GM18498 (cell line): ENCODE data around the gene CENPF.

Experiments
- ATAC-seq: cut with Tn5 transposase; IDR thresholded peaks from one replicate; pipeline ENCODE4 v1.9.1; 2021; ENCODE audit warnings: mild to moderate bottlenecking, moderate library complexity; ENCODE audit not compliant: unreplicated experiment

The CENPF gene

DNA sequence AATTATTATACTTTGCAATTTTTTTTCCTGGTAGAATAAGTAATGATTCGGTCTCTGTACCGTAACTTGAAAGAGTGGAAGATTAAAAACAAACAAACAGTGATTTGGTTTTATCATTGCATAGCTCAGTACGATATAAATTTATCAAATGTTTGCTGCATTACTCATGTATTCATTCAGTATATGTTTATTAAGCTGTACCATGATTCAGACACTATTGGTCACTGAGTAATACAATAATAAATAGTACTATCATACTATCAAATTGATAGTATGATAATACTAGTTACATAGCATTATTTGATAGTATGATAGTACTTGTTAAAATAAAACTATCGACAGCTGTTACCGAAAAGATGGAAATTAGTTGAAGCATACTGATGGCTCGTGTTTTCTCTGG, 12.1 kb downstream of the CENPF start:
- no peak for ATAC-seq

DNA sequence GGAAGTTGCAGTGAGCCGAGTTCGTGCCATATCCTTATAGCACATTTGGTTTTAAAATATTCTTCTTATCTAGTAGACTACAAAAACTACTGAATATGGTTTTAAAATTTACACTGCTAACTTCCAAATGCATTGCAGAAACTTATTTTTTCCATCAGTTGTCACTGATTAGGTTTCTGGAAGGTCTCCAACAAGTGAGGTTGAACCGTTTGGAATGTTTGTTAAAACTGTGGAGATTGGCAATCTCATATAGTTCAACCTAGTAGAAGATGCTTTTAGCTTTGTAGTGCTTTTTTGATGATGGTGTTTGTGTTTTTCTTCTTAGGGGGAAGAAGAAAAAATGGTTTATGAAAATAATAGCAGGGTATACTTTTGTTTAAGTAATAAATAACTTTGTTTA, 12.9 kb downstream of the CENPF start:
- ATAC-seq = no peak

DNA sequence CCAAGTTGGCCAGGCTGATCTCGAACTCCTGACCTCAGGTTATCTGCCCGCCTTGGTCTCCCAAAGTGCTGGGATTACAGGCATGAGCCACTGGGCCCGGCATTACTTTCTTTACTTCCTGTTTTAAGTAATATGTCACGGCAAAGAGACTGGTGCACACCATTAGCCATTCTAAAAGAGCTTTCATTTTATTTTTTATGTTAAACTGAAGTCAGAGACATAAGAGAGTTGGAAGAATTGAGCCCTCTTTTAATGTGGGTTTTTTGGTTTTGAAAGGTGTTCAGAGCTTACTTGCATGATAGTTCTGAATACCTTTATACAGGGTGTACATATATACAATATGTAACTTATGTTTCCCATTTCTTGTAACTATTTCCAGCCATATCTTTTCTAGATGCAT, 14.3 kb downstream of the CENPF start:
- no peak for ATAC-seq

DNA sequence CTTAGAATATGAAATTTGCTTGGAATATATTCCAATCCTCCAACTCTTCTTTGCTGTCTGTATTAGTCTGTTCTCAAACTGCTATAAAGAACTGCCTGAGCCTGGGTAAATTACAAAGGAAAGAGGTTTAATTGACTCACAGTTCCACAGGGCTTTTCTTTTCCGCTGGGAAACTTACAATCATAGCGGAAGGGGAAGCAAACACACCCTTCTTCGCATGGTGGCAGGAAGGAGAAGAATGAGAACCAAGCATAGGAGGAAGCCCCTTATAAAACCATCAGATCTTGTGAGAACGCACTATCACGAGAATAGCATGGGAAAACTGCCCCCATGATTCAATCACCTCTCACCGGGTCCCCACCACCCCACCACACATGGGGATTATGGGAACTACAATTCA, 14.8 kb downstream of the CENPF start:
- no peak for ATAC-seq

DNA sequence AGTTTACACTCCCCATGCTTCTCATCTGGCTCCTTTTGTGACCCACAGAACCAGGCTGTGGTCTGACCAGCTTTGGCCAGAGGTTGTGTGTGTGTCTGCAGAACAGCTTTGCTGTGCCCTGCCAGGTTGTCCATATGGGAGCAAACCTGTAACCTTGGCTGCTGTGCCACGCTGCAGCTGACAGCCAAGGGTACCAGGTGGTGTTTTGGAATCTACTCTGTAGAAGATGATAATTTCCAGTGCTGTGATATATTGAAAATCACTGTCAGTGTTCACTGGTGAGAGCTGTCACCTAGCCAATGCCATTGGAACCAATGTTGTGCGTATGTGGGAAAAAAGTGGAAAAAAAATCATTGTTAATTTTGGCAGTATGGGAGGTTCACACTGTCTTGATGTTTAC, 18.2 kb downstream of the CENPF start:
- no peak for ATAC-seq

DNA sequence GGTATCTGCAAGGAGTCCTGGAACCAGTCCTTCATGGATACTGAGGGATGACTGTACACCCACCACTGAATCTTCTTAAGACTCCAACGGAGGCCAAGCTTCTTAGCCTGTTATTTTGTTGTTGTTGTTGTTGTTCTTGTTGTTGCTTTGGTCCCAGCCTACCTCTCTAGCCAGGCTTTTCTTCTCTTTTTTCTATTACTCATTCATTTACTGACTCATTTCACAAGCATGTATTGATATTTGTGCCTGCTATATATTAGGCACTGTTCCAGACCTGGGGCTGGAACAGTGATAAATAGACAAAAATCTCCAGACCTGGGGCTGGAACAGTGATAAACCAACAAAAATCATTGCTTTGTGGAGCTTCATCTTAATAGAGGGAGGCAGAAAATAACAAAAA, 20.4 kb downstream of the CENPF start:
- no peak for ATAC-seq

DNA sequence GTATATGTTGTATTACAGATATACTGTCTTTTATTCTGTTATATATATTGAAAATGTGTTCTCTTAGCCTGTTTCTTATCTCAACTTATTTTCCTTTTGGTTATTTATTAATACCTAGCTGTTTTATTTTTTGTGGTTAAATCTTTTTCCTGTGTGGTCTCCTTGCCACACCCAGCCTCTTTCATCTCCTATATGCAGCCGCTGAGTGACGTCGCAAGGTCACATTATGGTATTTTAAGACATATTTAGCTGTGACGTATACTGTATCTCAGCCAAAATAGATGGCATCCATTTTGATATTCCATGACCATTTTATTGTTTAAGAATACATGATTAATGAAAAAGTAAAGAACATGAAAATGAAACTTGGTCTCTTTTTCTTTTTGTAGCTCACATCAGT, 29.1 kb downstream of the CENPF start:
- no peak for ATAC-seq

DNA sequence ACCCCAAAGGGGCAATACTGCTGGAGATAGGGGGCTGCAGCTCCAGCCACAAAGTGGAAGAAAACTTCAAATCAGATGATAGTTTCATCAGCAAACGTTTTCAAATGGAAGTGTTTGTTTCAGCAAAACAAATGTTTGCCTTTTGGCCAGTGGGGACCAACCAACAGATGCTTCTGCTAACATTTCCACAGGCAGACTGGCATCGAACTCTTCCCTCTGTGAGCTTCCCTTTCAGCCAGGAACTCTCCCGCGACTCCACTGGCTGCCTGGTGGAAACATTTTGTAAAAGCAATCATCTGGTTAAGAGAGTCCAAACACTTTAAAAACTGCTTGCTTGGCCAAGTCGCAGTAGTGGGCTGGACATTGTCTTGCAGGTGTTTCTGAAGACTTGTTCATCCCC, 30.7 kb downstream of the CENPF start:
- no peak for ATAC-seq

DNA sequence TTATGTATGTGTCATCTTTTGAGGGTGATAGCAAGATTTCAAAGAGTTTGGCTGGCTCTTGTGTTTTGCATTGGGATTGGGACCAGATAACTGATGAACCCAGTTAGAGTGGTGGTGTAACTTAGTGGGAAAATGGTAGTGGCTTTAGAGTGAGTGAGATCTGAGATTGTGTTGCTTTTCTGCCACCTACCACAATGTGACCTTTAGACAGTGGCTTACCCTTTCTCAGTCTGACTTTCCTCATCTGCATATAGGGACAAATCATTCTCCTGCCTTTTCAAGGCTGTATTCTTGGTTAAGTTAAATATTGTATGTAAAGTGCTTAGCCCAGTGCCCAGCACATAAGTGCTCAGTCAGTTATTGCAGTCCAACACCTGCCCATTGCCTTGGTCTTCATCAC, 31.3 kb downstream of the CENPF start:
- no peak for ATAC-seq

DNA sequence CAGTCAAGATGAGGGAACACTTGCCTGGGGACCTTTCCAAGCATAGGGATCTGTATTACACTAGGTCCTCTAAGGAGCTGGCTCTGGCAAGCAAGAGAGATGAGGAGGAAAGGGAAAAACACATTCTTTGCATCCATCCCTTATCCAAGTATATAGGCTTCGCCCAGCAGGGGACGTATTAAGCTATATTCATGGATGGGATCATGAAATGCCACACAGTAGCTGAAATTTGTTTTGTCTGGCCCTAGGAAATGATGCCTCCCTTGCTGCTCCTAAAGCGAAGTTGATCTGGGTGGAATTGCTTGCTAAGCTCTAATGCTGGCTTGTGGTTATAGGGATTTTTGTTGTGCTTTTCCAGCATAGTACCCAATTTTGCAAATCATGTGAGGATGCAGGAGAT, 32.1 kb downstream of the CENPF start:
- ATAC-seq = no peak

DNA sequence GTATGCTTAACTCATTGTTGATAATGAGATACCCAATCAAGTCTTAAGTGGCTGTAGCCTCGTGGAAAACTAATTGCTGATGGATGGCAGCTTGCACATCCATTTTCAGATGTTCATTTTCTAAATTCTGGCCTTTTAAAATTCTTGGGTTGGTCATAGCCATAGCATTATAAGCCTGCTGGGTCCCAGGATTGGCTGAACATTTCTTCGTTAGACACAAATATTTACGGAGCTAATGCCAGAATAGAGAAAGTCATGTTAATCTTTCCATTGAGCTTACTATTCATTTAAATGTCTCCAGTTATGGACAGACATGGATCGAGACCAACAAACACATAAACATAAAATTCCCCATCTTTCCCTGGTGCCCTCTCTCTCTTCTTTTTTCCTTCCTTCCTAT, 32.5 kb downstream of the CENPF start:
- ATAC-seq = no peak

DNA sequence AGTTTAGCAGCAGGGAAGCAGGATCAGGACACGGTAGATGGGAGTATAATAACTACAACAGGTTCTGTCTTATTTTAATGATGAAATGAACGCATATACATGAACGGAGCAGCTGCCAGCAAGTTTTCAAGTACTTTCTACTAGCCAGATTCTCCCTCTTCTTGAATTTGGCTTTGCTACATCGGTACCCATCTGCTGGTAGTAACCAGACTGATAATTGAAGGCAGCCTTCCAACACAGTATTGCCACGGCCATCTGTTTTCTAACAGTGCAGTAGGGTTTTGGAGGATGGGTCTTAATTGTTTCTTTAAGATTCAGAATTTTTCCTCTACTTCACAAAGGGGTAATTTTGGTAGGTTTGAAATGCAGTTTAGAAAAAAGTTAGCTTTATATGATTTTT, 33.4 kb downstream of the CENPF start:
- ATAC-seq = no peak

DNA sequence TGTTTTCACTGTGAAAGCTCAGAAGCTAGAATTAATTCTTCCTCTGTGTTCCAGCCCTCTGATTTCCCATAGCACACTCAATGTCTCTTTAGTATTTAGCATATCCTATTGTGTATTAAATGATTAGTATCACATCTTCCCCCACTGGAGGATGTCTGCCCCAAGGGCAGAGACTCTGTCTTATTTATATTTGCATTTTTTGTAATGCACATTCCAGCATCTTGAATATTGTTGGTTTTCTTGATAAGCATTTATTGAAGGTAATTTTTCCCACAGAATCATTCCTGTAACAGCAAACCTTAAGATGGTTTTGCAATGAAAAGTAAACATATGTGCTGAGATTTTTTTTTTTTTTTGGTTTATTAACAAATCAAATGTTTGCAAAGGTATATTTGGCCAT, 34.1 kb downstream of the CENPF start:
- no peak for ATAC-seq

DNA sequence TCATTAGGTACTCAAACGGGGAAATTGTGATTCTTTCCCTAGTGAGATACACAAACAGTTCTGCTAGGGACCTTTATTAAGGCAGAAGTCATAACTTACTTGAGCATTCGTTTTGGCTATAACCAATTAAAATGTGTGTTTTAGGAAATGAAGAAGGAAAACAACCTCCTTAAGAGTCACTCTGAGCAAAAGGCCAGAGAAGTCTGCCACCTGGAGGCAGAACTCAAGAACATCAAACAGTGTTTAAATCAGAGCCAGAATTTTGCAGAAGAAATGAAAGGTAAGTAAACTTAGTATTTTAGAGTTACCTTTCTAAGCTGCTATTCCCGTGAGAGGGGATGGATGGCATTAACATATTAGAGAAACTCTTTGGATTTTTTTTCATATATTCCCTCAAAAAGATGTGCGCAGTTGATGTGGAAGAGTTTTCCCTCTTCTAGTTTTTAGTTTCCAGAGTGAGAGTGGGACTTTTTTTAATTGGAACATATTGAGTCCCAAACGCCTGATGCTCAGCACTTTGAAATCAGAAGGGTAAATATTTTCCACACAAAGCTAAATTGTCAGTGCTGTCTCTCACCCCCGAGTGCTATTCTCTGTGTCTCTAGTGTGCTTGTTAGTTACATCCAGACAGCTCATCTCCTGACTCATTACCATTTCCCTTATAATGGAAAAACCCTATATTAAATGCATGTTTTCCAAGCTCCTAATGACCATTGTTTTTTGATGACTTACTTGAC, 34.9 kb downstream of the CENPF start:
- peak; percentile 83 for ATAC-seq

DNA sequence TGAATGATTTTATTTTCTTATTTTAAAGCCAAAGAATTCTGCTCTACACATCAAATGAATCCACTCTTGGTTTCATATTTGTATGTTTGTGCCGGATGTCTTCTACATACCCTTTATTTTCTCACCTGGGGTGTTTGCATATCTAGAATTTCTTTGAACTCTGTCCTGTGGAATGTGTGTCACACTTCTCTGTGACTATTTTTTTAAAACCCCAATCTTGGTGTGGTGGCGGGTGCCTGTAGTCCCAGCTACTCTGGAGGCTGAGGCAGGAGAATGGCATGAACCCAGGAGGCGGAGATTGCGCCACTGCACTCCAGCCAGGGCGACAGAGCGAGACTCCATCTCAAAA, 35.4 kb downstream of the CENPF start:
- no peak for ATAC-seq

DNA sequence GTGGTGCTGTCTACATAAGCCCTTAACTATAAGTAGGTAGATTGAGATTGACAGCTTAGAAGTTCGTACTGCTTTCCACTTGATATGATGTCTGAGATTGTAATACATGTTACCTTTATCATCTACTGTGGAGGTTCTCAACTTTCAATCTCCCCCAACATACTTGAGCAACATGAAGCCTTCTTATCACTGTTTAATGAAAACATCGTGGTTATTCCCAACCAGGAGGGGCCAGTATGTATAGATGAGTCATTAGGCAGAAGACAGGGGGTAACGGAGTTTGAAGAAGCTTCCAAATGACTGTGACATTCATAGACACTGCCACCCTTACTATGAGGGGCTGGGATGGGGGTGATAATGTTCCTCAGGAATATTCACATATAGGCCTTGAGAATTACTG, 36.0 kb downstream of the CENPF start:
- no peak for ATAC-seq

DNA sequence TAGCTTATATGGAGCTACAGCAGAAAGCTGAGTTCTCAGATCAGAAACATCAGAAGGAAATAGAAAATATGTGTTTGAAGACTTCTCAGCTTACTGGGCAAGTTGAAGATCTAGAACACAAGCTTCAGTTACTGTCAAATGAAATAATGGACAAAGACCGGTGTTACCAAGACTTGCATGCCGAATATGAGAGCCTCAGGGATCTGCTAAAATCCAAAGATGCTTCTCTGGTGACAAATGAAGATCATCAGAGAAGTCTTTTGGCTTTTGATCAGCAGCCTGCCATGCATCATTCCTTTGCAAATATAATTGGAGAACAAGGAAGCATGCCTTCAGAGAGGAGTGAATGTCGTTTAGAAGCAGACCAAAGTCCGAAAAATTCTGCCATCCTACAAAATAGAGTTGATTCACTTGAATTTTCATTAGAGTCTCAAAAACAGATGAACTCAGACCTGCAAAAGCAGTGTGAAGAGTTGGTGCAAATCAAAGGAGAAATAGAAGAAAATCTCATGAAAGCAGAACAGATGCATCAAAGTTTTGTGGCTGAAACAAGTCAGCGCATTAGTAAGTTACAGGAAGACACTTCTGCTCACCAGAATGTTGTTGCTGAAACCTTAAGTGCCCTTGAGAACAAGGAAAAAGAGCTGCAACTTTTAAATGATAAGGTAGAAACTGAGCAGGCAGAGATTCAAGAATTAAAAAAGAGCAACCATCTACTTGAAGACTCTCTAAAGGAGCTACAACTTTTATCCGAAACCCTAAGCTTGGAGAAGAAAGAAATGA, 37.6 kb downstream of the CENPF start:
- no peak for ATAC-seq

DNA sequence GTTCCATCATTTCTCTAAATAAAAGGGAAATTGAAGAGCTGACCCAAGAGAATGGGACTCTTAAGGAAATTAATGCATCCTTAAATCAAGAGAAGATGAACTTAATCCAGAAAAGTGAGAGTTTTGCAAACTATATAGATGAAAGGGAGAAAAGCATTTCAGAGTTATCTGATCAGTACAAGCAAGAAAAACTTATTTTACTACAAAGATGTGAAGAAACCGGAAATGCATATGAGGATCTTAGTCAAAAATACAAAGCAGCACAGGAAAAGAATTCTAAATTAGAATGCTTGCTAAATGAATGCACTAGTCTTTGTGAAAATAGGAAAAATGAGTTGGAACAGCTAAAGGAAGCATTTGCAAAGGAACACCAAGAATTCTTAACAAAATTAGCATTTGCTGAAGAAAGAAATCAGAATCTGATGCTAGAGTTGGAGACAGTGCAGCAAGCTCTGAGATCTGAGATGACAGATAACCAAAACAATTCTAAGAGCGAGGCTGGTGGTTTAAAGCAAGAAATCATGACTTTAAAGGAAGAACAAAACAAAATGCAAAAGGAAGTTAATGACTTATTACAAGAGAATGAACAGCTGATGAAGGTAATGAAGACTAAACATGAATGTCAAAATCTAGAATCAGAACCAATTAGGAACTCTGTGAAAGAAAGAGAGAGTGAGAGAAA, 38.4 kb downstream of the CENPF start:
- no peak for ATAC-seq

DNA sequence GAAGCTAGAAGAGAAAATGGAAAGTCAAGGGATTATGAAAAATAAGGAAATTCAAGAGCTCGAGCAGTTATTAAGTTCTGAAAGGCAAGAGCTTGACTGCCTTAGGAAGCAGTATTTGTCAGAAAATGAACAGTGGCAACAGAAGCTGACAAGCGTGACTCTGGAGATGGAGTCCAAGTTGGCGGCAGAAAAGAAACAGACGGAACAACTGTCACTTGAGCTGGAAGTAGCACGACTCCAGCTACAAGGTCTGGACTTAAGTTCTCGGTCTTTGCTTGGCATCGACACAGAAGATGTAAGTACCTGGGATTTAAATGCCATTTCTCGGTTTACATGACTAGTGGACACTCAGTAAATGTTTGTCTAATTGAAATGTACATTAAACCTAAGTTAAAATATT, 40.0 kb downstream of the CENPF start:
- ATAC-seq = no peak

DNA sequence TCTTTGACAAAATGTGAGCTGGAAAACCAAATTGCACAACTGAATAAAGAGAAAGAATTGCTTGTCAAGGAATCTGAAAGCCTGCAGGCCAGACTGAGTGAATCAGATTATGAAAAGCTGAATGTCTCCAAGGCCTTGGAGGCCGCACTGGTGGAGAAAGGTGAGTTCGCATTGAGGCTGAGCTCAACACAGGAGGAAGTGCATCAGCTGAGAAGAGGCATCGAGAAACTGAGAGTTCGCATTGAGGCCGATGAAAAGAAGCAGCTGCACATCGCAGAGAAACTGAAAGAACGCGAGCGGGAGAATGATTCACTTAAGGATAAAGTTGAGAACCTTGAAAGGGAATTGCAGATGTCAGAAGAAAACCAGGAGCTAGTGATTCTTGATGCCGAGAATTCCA, 42.7 kb downstream of the CENPF start:
- ATAC-seq = no peak

DNA sequence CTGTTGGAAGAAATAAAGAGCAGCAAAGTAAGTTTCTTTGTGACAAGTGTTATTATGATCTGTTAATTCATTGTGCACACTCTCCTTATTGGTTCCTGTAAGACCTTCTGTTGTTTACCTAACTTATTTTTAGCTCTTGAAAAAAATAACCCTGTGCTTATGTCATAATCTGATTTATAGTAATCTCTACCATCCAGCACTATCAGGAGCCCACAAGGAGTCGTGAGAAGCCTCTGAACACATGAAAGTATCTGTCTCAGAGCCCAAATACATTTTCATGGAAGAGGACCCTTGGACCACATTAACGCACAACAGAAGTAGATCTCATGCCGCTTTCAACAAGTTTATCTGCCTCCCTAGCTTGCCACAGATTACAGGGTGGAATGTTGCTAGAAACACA, 45.8 kb downstream of the CENPF start:
- ATAC-seq = no peak

DNA sequence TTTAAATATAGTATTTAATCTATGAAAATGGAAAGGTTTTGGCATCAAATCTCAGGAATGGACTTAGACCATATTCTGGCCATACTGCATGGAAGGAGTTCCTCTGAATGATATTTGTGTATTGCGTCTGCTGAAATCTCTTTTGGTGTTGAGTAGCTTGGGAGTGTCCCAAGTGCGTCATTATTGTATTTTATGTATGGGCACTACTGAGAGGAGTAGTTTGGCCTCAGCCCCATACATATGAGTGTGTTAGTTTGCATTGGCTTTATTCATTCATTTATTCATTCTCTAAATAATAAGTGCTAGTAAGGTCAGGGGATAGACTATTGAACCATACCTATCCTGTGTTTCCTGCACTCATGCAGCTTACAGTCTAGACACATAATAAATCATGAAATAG, 46.6 kb downstream of the CENPF start:
- no peak for ATAC-seq
